GM20000 (cell line): ENCODE results near the gene GRIK1.

Source experiments
- DNase-seq: peaks from one replicate; pipeline ENCODE4 v3.0.0; 2012; ENCODE audit warnings: low spot score
- CTCF ChIP-seq: IDR thresholded peaks from 2 replicates; pipeline ENCODE4 v1.5.1; 2012; ENCODE audit warnings: mild to moderate bottlenecking, control low read depth; ENCODE audit errors: extremely low read depth, missing control alignments

Gene GRIK1

GRCh38 chr21:29716753-29717152 is 223.0 kb downstream of the GRIK1 start:
- TF ChIP-seq CTCF = no peak
- no peak for DNase-seq

GRCh38 chr21:29715089-29715488 is 224.7 kb downstream of the GRIK1 start:
- no peak for DNase-seq
- TF ChIP-seq CTCF = no peak

GRCh38 chr21:29712818-29713217 is 227.0 kb downstream of the GRIK1 start:
- no peak for DNase-seq
- TF ChIP-seq CTCF = no peak

- DNase-seq = no peak
- TF ChIP-seq CTCF = no peak
These were observed 228.6 kb downstream of the GRIK1 start for GRCh38 chr21:29711236-29711635.

- TF ChIP-seq CTCF = no peak
- no peak for DNase-seq
These were observed 229.3 kb downstream of the GRIK1 start for GRCh38 chr21:29710498-29710897.

GRCh38 chr21:29708401-29708800 is 231.4 kb downstream of the GRIK1 start:
- no peak for TF ChIP-seq CTCF
- DNase-seq = no peak

GRCh38 chr21:29704719-29705118 is 235.1 kb downstream of the GRIK1 start:
- no peak for DNase-seq
- no peak for TF ChIP-seq CTCF

- DNase-seq = no peak
- TF ChIP-seq CTCF = no peak
These were observed 238.1 kb downstream of the GRIK1 start for GRCh38 chr21:29701676-29702075.
